GM18520 (cell line): ENCODE measurements around the gene GNB2.
A peak's percentile ranks its signal among the peaks of the same experiment; 100 is the strongest.
"Not testable (repeated sequence)": the region's sequence is repeated elsewhere in the genome, so short reads cannot be mapped to it uniquely, and the experiment has no call there.

Source experiments
- ATAC-seq: cut with Tn5 transposase; IDR thresholded peaks from one replicate; pipeline ENCODE4 v1.9.1; 2021; ENCODE audit not compliant: unreplicated experiment

The GNB2 gene

DNA sequence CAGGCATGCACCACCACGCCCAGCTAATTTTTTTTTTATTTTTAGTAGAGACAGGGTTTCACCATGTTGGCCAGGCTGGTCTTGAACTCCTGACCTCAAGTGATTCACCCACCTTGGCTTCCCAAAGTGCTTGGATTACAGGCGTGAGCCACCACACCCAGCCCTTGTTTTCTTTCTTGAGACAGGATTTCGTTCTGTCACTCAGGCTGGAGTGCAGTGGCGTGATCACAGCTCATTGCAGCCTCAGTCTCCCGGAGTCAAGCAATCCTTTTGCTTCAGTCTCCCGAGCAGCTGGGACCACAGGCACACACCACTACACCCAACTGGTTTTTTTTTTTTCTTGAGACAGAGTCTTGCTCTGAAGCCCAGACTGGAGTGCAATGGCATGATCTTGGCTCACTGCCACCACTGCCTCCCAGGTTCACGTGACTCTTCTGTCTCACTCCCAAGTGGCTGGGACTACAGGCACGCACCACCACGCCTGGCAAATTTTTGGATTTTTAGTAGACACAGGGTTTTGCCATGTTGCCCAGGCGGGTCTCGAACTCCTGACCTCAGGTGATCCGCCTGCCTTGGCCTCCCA is 11.3 kb upstream of the GNB2 start:
- not testable (repeated sequence) for ATAC-seq

DNA sequence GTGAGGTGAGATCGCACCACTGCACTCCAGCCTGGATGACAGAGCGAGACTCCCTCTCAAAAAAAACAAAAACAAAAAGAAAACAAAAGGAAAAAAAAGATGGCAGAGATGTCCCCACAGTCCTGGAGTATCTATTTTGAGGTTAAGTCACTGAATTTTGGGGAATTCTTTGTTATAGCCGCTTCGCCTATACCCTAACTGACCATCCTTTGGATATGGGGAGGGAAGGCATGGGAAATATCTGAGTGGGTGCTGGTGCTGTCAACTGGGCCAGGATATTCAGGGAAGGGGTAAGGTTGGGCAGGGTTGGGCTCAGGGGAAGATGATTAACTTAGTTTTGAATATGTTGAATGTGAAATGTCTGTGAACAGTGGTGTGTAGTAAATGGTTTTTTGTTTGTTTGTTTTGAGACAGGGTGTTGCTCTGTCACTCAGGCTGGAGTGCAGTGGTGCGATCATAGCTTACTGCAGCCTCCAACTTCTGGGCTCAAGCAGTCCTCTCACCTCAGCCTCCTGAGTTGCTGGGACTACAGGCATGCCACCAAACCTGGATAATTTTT is 8.3 kb upstream of the GNB2 start:
- ATAC-seq: no peak

DNA sequence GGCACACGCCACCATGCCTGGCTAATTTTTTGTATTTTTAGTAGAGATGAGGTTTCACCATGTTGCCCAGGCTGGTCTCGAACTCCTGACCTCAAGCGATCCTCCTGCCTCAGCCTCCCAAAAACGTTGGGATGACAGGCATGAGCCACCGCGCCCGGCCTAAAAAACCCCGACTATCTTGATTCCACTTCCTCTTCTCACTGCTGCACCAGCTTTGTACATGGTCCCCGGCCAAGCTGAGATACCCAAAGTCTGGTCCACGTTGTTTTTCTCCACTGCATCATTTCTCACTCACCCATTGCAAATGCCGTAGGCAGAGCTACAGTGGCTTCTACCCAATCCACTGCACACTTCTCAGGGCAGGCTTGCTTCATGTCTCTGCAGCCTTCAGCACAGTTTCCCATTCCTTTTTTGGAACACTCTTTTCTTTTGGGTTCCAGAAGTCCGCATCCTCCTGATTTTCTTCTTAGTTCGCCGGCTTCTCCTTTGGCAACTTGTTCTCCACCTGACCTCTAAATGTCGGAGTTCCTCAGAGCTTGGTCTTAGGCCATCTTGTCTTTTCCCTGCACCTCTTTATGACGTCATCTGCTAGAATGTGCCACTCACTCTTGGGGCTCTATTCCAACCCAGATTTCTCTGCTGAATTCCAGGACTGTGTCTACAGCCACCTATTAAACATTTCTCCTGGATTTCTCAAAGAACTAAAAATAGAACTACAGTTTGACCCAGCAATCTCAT is 6.0 kb upstream of the GNB2 start:
- no peak for ATAC-seq

DNA sequence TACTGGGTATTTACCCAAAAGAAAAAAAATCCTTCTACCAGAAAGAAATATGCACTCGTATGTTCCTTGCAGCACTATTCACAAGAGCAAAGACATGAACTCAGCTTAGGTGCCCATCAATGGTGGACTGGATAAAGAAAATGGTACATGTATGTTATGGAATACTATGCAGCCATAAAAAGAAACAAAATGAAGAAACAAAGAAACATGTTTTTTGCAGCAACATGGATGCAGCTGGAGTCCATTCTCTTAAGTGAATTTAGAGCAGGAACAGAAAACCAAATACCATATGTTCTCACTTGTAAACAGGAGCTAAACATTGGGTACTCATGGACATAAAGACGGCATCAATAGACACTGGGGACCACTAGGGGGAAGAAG is 5.5 kb upstream of the GNB2 start:
- no peak for ATAC-seq

DNA sequence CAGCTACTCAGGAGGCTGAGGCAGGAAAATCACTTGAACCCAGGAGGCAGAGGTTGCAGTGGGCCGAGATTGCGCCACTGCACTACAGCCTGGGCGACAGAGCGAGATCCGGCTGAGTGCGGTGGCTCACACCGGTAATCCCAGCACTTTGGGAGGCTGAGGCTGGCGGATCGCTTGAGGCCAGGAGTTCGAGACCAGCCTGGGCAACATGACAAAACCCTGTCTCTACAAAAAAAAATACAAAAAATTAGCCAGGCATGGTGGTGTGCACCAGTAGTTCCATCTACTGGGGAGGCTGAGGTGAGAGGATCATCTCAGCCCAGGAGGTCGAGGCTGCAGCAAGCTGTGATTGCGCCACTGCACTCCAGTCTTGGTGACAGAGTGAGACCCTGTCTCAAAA is 4.4 kb upstream of the GNB2 start:
- not testable (repeated sequence) for ATAC-seq

DNA sequence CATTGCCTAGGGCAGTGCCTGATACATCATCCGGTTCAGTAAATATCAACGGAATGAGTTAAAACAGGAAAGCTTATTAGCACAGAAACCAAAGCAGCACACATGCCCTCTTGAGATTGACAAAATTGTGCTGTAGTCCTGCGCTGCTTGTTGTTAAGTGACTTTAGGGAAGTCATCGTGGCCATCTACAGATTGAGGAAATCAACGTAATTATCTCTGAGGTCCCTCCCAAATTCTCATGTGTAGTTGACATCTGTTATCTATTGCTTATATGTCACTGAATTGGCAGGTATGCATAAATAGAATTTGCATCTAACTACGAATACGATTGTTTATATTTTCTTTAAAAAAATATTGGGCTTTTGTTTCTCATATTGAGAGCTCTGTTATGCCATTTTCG is 3.5 kb upstream of the GNB2 start:
- ATAC-seq: no peak

DNA sequence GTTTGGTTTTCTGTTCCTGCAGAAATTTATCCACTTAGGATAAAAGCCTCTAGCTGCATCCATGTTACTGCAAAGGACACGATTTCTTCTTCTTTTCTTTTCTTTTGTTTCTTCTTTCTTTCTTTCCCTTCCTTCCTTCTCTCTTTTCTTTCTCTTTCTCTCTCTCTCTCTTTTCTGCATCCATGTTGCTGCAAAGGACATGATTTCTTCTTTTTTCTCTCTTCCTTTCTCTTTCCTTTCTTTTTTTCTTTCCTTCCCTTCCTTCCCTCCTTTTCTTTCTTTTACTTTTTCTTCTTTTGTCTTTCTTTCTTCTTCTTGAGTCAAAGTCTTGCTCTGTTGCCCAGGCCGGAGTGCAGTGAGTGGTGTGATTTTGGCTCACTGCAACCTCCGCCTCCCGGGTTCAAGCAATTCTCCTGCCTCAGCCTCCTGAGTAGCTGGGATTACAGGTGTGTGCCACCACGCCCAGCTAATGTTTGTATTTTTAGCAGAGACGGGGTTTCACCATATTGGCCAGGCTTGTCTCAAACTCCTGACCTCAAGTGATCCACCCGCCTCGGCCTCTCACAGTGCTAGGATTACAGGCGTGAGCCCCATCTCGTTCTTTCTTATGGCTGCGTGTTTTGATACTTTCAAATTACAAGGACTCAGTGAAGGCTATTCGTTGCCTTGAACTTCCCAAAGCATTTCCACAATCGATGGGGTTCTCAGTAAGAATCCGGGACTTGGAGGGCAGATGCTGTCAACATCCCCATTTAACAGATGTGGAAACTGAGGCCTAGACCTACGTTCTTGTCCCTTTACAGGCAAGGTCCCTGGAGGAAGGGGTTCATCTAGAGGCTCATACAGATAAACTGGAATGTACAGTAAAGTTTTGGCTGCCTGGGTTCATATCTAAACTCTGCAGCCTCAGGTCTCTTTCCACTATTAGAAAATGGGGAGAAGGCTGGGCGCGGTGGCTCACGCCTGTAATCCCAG is 1.9 kb upstream of the GNB2 start:
- no peak for ATAC-seq

DNA sequence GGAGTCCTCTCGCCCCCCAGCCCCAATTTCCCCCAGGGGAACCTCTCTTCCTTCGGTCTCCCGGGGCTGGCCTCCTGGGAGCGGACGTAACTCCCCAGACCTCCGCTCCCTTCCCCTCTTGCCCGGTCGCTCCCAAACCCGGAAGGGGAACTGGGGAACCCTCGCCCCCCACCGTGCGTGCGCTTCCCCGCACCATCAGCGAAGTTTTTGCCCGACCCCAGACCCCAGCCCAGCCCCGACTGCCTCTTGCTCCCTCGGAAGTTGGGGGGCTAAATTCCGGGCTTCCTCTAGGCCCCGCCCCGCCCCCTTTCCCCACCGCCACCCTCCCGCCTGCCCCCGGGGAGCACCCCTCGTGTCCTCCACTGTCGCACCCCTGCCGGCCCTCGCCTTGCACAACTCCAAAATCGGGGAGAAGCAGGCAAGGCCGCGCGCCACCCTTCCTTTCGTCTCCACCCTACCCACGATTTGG is 436 bp downstream of the GNB2 start:
- ATAC-seq: no peak

DNA sequence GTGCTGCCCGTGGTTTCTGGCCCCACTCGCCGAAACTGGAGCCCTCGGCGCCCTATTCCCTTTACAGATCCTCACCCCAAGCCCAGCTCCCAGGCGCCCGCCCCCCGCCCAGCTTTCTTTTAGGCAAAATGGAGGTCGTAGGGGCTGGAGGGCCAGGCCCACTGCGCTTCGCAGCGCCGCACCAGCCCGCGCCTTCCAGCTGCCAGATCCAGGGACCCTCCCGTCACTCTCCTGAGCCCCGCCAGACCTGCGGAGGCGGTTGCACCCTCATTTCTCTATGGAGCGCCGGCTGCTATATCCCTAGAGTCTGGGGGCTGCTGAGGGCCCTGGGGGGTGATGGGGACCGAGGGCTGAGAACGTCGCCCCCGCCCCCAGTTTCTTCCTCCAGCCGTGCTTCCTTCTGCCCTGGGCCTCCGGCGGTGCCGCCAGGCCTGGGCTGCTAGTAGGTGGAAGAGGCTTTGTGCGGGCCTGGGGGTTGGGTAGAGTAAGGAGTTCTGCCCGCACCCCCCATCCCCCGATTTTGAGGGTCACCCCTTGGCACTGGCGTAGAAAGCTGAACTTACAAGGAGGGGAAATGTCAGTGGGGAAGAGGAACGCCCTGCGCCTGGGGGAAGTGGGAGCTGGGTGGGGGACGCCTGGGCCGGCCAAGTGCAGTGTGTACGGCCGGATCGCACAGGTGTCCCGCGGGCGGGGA is 1.0 kb downstream of the GNB2 start:
- ATAC-seq: no peak

DNA sequence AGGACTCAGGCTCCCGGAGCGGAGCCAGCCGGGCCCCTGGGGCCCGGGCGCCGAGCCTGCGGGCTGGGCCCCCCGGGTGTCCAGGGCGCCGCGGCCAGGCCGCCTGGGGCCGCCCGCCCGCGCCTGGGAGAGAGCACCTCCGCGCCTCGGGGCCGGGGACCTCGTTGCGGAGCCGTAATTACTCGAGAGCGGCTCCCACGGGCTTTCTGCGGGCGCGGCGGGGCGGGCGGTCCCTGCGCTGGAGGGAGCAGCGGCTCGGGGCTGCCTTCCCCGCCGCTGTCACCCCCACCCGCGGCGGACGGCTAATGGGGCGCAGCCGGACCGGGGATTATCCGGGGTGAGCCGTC is 1.5 kb downstream of the GNB2 start:
- no peak for ATAC-seq

DNA sequence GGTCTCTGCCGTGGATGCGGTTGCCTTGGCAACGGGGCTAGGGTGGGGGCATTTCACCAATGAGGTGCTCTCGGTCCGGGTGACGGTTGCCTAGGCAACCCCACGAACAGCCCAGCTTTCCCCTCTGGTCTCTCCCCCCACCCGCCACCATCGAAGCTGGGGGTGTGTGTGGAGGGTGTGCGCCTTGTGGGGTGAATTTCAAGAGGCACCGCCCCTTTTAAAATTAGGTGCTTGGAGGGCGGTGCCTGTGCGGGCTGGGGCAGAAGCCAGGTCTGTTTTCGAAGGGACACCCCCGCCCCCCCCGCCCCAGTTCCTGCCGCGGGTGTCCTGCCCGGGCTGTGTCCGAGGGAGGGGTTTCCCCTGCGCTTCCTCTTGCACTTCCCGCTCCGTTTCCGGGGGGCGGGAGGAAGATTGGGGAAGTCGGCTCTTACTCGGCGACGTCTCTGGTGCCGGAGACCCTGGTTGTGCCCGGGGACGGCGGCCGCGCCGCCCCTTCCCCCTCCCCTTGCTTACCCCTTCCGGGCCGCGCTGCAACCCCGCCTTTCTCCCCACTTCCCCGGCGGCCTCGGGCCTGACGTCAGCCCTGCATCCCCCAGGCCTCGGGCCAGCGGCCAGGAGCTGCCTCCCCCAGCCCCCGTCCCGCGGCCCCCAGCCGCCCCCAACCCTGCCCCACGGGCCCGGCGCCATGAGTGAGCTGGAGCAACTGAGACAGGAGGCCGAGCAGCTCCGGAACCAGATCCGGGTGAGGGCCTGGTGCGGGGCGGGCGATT is 2.2 kb downstream of the GNB2 start:
- peak; percentile 20 for ATAC-seq

DNA sequence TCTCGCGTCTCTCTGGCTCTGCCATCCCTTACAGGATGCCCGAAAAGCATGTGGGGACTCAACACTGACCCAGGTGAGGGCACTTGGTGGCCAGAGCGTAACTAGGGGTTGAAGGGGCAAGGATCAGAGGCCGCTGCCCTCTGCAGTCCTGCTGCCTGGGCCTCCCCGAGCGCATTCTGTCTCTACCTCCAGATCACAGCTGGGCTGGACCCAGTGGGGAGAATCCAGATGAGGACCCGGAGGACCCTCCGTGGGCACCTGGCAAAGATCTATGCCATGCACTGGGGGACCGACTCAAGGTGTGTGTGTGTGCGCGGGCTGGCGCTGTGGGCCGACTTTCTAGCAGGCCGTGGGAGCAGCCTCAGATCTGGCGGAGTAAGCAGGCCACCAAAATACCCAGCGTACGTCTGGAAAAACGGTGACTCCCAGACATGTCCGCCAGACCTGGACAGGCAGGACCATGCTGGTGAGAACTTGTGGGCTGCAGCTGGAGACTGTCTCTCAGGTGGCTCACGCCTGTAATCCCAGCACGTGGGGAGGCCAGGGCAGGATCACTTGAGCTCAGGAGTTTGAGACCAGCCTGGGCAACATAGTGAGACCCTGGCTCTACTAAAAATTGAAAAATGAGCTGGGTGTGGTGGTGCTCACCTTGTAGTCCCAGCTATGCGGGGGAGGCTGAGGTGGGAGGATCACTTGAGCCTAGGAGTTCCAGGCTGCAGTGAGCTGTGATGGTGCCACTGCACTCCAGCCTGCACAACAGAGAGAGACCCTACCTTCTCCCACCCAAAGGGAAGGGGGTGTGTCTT is 3.2 kb downstream of the GNB2 start:
- no peak for ATAC-seq

DNA sequence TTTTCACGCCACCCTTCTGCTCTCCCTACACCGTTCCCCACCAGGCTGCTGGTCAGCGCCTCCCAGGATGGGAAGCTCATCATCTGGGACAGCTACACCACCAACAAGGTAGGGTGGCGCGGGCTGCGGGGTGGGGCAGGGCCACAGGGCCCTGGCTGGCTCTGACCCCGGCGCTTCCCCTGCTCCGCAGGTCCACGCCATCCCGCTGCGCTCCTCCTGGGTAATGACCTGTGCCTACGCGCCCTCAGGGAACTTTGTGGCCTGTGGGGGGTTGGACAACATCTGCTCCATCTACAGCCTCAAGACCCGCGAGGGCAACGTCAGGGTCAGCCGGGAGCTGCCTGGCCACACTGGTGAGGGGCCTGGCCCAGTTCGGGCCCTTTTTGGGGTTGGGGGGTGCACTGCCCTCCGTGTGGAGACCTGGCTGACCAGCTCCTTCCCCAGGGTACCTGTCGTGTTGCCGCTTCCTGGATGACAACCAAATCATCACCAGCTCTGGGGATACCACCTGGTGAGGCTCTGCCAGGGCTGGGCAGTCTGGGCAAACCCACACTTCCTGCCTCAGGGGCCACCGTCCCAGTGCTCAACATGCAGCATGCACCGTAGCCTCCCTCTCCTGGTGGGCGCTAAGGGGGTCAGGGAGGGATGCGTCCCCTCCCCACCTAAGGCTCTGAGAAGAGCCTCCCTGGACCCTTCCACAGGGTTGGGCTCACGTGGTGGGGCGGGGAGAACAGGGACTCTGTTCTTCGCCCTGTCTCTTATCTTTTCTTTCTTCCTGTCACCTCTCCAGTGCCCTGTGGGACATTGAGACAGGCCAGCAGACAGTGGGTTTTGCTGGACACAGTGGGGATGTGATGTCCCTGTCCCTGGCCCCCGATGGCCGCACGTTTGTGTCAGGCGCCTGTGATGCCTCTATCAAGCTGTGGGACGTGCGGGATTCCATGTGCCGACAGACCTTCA is 4.0 kb downstream of the GNB2 start:
- no peak for ATAC-seq

DNA sequence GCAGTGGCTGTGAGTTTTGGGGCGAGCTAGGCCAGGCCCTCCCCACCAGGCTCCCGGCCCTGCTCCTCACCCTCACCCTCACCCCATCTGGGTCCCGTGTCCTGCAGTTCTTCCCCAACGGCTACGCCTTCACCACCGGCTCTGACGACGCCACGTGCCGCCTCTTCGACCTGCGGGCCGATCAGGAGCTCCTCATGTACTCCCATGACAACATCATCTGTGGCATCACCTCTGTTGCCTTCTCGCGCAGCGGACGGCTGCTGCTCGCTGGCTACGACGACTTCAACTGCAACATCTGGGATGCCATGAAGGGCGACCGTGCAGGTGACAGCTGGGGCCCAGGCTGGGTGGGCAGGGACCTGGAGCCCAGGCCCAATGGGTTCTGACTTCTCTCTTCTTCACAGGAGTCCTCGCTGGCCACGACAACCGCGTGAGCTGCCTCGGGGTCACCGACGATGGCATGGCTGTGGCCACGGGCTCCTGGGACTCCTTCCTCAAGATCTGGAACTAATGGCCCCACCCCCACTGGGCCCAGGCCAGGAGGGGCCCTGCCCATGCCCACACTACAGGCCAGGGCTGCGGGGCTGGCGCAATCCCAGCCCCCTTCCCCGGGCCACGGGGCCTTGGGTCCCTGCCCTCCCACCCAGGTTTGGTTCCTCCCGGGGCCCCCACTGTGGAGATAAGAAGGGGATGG is 4.9 kb downstream of the GNB2 start:
- ATAC-seq: no peak

DNA sequence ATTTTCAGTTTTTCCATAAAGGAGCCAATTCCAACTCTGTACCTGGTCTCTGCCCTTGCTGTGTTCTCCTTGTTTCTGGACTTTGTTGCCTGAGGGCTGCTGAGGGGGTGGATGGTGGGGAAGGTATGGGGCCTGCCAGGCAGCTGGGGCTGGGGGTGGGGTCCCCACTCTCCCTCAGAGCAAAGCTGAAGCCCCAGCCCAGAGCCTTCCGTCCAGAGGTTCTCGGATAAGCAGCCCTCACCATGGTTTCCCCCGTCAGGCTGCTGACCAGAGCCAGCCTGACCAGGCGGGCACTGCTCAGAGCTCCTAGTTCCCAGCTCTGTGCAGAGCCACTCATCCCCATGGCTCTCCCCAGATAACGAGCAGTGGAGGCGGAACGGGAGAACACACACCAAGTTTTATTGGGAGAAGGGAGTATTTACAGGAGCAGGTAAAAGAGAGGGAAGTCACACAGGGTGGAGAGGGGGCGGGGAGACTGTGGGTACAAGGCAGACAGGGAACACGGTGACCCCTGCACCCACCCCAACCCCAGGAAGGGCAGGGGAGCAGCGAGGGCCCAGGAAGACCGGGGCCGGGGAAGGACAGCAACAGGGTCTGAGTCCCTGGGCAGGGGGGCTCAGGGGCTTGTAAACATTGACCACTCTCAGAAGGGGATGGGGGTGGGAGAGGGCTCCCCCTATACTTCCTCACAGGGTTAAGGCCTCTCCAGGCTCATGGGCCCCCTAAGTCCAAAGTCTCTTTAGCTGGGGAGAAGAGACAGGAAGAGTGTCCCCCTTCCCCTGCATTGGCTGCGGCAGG is 5.8 kb downstream of the GNB2 start:
- no peak for ATAC-seq

DNA sequence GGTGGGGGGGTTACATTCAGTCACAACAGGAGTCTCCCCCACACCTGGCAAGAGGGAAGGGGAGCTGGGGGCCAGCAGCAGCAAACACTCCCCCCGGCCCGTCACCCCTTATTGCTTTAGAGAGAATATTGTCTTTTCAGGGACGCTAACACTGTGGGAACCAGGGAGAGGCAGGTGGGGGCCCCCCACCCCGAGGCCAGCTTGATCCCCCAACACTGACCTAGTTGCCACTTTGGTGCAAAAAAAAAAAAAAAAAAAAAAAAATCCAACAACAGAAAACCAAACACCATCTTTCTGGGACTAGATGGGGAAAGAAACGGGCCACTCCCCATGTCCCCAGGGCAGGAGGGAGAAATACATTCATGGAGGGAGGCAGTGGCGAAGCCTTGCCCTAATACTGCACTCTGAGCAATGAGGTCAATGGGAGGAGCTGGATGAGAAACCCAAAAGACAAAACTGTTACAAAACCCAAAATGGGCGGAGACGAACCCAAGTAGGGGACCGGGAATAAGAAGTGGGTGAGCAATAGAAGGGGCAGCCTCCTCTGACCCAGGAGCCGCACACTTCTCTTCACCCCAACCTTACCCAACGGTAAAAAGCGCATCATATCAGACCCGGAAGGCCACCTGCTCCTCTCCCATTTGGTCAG is 6.5 kb downstream of the GNB2 start:
- no peak for ATAC-seq
